Inferior parietal cortex (tissue), 1 donor: ENCODE data around the gene BMP8B.
"Not testable (repeated sequence)": the region's sequence is repeated elsewhere in the genome, so short reads cannot be mapped to it uniquely, and the experiment has no call there.

Experiments
- DNase-seq: peaks from one replicate; pipeline ENCODE4 v3.0.0-alpha.2; 2016; ENCODE audit errors: extremely low spot score

The BMP8B gene

GRCh38 chr1:39778463-39779099 lies 10.1 kb downstream of the BMP8B start:
- not testable (repeated sequence) for DNase-seq

- not testable (repeated sequence) for DNase-seq
Measured at GRCh38 chr1:39777896-39778295, 10.8 kb downstream of the BMP8B start.

- DNase-seq = no peak
Measured at GRCh38 chr1:39777306-39777705, 11.4 kb downstream of the BMP8B start.

GRCh38 chr1:39776886-39777285 lies 11.8 kb downstream of the BMP8B start:
- DNase-seq = no peak

GRCh38 chr1:39776400-39776713 lies 12.3 kb downstream of the BMP8B start:
- no peak for DNase-seq

- not testable (repeated sequence) for DNase-seq
Measured at GRCh38 chr1:39775676-39776399, 12.8 kb downstream of the BMP8B start.

- not testable (repeated sequence) for DNase-seq
Measured at GRCh38 chr1:39775141-39775540, 13.5 kb downstream of the BMP8B start.

- not testable (repeated sequence) for DNase-seq
Measured at GRCh38 chr1:39773369-39773979, 15.2 kb downstream of the BMP8B start.

GRCh38 chr1:39771022-39771532 lies 17.6 kb downstream of the BMP8B start, which contains the start of gene OXCT2:
TSS of gene OXCT2 (minus strand) at chr1:39771348. CDS start at chr1:39771255, 93 bp downstream.
- not testable (repeated sequence) for DNase-seq

- DNase-seq = not testable (repeated sequence)
Measured at GRCh38 chr1:39770100-39771021, 18.3 kb downstream of the BMP8B start.

- DNase-seq = not testable (repeated sequence)
Measured at GRCh38 chr1:39769502-39769901, 19.2 kb downstream of the BMP8B start.

GRCh38 chr1:39766466-39766865 lies 22.2 kb downstream of the BMP8B start:
- DNase-seq = not testable (repeated sequence)

GRCh38 chr1:39764512-39764911 lies 24.2 kb downstream of the BMP8B start:
- DNase-seq = not testable (repeated sequence)

GRCh38 chr1:39763619-39764374 lies 24.9 kb downstream of the BMP8B start:
- DNase-seq = not testable (repeated sequence)

GRCh38 chr1:39762550-39763540 lies 25.8 kb downstream of the BMP8B start:
- DNase-seq = no peak

GRCh38 chr1:39761557-39762260 lies 27.0 kb downstream of the BMP8B start:
- DNase-seq = no peak

GRCh38 chr1:39761016-39761415 lies 27.6 kb downstream of the BMP8B start:
- no peak for DNase-seq

GRCh38 chr1:39760074-39761008 lies 28.3 kb downstream of the BMP8B start:
- DNase-seq = no peak
